Measurements from ENCODE around the gene C2orf74.
"Not testable (repeated sequence)": the region's sequence is repeated elsewhere in the genome, so short reads cannot be mapped to it uniquely, and the experiment has no call there.

C2orf74 gene

DNA sequence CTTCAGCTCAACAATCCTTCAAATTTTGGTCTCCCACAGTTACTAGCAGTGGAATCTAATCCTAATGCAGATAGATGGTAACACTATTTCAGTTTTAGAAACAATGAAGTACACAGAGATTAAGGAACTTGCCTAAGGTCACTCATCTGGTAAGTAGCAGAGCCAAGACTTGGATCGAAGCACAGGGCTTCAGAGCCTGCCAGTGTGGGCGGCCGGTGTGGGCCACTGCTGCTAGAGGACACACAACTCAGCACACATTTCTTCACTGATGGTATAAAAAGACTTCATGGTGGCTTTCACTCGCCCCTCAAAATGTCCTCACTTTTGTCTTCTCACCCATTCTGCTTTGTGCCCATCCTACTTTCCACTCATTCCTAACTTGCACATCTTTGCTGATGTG is 11.1 kb downstream of the C2orf74 start:
- no peak for DNase-seq (ENCODE audit: low spot score)

DNA sequence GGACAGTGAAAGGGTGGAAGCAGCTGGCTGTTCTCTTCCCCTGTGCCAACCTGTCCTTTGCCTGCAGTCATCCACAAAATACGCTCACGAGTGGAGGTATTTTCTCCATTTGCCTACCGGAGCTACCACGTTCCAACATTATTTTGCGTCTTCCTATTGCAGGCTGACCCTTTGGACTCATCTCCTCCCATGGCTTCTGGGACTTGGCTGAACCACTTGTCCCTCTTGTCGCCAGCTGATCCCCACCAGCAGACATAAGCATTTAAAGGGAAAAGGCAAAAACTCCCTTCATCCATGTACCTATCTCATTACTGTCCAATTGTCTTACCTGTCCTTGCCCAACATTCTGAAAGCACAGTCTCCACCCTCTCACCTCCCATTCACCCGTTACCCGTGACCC is 13.0 kb downstream of the C2orf74 start:
- no peak for DNase-seq (ENCODE audit: low spot score)

DNA sequence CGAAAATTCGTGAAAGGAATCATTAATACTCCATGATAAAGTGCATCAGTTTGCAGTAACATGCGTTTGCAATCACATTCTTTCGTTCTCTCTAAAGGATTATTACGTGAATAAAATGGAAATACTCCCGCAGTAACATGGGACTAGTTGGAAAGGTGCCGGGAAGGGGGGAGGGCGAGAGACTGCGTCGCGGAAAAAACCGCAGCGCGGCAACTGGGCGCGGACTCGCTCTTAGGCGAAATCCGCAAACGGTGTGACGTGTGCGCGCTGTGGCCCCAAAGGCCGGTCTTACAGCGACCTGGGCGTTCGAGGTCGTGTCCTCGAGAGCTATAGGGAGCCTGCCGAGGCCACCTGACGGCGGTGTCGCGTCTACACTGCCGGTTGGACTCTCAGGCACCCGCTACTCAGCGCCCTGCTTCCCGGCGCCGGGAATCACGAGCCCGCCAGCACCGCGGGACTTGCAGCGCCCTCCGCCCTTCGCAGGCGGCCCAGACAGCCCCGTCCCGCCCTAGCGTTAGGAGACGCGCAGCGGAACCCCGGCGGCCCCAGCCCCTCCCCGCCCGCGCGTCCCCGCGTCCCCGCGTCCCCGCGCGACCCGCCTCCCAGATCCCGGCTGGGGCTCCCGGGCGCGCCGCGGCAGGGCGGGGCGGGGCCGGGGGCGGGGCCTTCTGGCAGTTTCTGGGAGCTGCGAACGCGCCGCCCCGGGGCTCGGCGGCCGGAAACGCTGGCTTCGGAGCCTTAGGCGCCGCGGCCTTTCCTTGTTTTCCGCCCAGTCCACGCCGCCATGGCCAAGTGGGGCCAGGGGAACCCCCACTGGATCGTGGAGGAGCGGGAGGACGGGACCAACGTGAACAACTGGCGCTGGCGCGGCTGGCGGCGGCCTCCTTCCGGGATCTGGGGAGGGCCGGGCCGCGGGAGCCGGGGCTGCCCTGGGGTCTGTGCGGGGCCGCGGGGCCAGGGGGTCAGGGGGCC is 15.1 kb downstream of the C2orf74 start:
- peak; percentile 96 for DNase-seq (ENCODE audit: low spot score)

DNA sequence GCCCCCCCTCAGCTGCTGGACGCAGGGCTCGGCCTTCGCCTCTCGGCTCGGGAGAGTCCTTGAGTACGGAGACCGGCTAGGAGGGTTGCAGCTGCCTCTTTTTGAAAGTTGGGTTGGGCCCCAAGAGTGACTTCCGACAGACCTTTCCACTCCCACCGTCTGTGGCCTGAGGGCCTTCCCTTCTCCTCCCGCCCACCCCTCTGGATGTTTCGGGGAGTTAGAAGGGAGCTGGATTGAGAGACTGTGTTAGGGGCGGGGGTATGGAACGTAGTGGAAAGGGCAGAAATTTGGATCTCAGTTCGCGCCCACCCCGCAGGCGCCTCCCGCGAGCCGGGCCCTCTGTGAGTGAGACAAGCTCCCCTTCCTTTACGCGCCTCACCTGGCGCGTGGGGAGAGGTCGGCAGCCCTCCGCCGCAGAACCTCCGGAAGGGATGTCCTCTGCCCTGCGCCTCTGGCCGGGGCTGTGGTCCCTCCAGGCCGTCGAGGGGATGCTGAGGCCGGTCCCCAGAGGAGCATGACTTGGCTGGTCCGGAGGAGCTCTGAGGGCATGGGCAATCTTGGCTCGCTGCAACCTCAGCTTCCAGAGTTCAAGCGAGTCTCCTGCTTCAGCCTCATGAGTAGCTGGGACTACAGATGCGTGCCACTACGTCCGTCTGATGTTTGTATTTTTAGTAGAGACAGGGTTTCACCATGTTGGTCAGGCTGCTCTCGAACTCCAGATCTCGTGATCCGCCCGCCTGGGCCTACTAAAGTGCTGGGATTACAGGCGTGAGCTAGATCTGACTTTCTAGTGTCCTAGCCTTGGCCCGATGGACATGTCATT is 15.9 kb downstream of the C2orf74 start:
- peak; percentile 62 for DNase-seq (ENCODE audit: low spot score)

DNA sequence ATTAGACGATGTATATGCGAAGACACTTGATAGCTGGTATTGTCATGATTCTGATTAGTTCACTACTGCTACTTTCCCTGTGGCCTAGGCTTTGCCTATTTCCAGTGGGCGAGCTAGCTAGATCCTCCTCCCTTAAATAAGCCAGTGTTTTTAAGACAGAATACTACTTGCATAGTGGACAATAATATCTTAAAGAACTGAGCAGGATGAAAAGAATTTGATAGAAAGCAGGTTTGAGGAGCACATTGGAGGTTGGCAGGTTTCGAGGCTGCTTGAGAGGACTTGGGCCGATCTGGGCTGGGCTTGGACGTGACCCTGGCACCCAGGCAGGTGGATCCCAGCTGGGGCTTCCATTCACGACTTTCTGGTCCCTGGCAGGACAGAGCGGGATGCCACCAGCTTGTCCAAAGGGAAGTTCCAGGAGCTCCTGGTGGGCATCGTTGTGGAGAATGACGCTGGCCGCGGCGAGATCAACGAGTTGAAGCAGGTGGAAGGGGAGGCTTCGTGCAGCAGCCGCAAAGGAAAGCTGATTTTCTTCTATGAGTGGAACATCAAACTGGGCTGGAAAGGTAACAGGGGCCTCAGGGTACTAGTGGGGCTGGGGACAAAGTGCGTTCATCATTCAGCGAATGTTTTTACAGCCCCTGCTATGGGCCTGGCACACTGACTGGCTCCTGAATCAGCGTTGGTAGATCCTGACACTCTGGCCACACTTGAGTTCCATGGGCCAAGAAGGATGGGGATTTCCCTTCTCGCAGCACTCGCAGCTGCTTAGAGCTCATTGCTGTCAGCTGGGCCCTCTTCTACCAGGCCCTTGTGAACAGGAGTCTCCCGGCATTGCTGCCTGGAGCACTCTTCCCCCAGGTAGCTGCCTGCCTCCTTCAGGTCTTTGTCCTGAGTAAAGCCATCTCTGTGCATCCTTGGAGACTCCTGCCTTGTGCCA is 16.9 kb downstream of the C2orf74 start:
- no peak for DNase-seq (ENCODE audit: low spot score)

DNA sequence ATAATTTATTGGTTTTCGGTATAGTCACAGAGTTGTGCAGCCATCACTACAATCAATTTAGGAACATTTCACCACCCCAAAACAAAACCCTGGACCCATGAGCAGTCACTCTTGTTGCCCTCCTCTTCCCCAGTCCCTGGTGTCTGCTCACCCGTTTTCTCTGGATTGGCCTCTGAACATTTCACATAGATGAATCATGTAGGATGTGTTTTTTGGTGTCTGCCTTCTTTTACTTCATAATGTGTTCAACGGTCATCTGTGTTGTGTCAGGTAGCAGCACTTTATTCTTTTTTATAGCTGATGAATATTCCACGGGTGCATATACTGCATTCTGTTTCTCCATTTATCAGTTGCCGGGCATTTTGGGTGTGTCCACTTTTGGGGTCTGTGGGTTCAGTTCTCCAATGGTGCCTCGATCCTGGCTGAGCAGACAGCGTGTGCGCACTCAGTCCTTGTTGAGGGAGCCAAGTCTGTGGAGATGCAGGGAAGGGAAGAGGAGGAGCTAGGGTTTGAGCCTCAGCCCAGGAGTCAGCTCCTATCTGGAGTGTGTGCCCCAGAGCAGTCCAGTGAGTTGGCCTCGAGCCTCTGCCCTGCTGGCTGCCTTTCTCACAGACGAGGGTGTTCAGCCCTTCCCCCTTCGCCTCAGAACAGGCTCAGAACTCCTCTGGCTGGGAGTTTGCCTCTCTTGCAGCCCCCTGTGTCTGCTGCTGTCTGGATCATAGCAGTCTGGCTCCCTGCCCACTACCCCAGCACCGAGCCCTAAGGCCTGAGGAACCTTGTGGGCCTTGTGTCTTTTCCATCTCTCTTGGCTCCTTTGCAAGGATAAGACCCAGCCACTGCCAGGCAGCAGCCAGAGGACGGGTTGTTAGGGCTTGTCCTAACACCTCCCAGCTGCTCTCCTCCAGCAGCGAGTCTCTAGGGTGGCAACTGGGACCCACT is 18.0 kb downstream of the C2orf74 start:
- DNase-seq (ENCODE audit: low spot score), result no peak

DNA sequence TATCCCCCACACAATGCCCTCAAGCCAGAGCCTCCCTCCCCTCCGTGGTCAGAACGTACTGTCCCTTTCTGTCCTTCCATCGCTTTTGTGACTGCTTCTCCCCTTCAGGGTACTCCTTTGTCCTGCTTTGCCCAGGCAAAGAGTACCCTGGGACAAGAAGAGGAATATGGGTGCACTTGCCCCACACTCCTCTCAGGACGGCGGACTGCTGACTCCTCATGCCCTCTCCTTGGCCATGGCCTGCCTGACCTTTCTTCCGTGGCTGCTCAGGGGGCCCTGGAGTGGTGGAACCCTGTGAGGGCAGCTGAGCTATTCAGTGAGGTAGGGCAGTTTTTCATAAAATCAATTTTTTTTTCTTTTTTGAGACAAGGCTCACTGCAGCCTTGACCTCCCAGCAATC is 18.7 kb downstream of the C2orf74 start:
- no peak for DNase-seq (ENCODE audit: low spot score)

DNA sequence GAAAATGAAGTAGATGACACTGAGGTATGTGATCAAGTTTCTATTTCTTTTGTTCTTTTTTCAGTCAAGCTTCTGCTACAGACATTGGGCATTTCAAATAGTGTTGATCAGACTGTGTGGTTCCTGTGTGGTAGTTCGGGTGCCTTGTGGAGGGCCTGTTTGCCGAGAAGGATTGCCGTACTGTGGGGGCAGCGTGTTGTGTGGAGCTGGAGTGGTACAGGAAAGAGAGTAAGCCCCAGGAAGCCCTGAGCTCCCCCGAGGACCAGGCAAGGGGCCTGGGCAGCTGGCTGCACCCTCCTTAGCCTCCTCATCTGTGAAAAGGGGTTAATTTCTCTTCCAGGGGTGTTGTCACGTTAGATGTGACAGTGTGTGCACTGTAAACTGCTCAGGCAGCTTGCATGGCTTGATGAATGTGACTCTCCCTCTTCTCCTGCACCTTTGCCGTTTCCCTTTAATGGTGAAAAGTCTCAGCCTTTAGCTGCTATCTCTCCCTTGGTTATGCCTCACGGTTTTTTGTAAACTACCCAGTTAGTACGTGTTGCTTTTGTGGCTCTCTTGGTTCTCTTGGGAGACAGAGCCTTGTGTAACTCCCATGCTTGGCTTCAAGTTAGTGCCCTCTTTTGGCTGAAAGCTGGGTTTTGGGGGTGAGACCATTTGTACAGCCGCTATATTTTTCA is 19.5 kb downstream of the C2orf74 start:
- DNase-seq (ENCODE audit: low spot score), result no peak

DNA sequence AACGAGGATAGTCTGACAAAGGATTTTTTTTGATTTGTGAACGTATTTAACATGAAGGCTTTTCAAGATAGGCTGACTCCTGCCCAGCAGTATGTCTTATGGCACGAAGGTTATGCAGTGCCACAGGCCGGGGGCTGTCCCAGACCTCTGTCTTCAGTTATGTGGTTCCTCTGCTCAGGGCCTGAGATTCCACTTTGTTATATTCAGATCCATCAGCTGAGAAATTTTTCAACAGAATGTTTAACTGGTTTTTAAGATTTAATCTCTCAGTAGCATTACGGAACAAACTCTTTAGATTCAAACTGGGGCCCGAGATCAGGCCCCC is 20.0 kb downstream of the C2orf74 start:
- no peak for DNase-seq (ENCODE audit: low spot score)

DNA sequence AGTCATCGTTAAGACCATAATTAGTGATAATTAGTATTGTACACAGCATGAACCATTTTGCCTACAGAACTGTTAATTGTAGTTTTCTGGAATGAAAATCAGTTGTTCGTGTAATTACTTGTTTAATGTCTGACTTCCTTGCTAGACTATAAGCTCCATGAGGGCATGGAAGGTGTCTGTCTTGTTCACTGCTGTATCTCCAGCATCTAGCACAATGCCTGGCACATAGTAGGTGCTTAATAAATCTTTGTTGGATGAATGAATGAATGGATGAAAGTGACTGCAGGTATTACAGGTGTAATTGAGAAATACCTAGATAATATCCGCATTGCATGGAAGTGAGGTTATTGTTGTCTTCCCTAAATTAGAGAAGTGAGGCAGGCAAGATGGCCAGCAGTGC is 21.8 kb downstream of the C2orf74 start:
- DNase-seq (ENCODE audit: low spot score), result no peak

DNA sequence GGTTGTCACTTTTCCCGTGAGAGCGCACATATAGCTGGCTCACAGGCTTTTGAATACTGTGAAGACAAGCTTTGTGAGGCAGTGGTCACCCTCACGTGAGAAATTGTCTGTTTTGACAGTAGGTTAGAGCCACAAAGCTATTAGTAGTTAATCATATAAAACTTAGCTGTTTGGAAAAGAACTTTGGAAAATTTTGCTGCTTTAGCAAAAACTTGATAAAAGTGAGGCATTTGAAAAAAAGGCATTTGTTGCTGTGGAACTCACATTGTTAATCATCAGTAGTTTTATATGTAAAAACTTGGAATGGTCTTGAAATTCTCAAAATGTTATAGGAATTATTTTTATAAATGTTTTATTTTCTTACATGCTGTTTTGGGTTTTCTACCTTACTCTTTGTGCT is 22.3 kb downstream of the C2orf74 start:
- no peak for DNase-seq (ENCODE audit: low spot score)

DNA sequence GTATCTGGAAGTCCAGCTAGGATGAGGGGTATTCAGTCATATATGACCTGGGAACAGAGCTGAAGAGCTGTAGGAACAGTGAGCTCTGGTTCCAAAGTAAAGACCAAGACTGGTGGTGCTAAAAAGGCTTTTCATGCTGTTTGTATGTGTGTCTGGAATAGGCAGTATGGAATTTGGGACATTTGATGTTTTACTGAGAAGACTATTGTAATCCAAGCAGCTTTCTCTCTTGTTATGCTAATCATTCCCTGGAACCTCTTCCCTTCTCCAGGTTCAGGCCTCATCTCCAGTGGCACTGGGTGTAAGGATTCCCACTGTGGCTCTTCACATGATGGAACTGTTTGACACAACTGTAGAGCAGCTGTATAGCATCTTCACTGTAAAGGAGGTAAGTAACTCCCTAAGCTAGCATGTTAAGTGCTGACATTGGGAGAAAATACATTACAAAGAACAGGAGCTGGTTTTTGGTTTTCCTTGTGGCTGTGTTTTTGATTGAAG is 23.3 kb downstream of the C2orf74 start:
- no peak for DNase-seq (ENCODE audit: low spot score)

DNA sequence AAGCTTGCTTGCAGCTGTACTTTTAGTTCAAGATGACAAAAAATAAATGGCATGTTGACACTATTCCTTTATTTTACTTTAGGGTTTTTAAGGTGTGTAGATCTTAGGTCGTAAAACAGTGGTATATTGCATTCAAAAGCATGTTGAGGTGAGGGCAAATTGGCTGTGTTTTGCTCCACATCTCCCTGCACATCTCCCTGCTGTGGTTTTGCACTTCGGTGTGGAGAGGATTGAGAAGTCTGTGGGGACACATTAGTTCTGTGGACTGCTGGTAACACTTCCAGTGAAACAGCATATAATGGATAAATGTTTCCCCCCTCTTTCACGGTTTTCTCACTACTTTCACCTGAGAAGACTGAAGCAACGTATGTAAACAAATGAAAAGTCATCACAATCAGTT is 25.1 kb downstream of the C2orf74 start:
- DNase-seq (ENCODE audit: low spot score), result no peak

DNA sequence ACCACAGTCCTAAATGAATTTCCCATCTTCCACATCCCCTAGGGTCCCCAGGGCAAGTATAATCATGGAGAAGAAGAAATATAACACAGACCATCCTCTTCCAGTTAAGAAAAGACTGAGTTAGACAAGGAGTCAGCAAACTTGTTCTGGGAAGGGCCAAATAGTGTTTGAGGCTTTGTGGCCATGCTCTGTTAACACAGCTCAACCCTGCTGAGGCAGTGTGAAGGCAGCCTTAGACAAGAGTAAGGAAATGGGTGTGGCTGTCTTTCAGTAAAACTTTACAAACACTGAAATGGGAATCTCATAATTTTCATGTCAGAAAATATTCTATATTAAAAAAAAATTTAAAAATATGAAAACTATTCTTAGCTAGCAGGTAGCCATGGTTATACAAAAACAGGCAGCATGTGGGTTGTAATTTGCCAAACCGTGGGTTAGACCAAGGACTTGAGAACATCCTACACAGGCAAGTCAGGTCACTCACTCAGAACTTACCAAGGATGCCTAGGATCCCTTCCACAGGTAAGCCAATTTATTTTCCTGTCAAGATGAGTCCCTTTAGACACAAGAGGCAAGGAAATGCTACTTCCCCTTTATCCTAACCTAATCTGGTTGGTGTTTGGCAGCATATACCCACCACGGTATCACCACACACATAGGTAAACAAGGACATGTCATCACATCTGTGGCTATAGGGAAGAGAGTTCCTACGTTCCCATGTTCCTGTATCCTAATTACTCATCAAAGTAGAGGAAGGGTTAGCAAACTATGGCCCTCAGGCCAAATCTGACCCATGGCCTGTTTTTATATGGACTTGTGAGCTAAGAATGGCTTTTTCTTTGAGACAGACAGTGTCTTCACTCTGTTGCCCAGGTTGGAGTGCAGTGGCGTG is 31.9 kb downstream of the C2orf74 start:
- no peak for DNase-seq (ENCODE audit: low spot score)

DNA sequence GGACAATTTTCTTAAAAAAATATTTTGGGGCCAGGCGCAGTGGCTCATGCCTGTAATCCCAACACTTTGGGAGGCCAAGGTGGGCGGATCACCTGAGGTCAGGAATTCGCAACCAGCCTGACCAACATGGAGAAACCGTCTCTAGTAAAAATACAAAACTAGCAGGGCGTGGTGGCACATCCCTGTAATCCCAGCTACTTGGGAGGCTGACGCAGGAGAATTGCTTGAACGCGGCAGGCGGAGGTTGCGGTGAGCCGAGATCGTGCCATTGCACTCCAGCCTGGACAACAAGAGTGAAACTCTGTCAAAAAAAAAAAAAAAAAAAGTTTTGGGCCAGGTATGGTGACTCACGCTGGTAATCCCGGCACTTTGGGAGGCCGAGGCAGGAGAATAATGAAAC is 32.7 kb downstream of the C2orf74 start:
- DNase-seq (ENCODE audit: low spot score), result not testable (repeated sequence)

DNA sequence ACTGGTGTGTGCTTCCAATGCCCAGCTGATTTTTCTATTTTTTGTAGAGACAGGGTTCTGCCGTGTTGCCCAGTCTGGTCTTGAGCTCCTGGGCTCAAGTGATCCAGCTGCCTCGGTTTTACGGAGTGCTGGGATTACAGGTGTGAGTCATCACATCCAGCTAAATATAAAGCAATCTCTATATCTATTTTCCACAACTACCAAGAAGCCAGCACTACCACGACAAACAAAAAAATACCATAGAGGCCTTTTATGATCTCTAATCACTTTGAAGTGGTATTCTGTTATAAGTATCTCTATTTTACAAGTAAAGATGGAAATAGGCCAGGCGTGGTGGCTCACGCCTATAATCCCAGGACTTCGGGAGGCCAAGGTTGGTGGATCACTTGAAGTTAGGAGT is 34.7 kb downstream of the C2orf74 start:
- no peak for DNase-seq (ENCODE audit: low spot score)

DNA sequence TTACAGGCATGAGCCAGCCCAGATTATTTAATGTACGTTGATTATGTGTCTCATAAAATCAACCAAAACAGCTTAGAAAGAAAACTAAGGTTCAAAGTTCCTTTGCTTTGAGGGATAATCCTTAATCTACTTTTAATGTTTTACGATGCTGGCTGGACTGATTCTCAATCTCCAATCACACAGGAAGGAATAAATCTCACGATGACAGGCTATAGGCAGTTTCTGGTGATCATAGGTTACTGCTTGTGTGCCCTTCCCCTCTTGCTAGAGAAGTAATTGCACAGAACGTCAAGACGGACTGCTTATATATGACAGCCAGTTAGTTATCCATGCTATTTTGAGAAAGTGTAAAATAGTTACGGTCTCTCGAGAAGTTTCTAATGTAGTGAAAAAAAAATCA is 43.1 kb downstream of the C2orf74 start:
- DNase-seq (ENCODE audit: low spot score), result no peak

DNA sequence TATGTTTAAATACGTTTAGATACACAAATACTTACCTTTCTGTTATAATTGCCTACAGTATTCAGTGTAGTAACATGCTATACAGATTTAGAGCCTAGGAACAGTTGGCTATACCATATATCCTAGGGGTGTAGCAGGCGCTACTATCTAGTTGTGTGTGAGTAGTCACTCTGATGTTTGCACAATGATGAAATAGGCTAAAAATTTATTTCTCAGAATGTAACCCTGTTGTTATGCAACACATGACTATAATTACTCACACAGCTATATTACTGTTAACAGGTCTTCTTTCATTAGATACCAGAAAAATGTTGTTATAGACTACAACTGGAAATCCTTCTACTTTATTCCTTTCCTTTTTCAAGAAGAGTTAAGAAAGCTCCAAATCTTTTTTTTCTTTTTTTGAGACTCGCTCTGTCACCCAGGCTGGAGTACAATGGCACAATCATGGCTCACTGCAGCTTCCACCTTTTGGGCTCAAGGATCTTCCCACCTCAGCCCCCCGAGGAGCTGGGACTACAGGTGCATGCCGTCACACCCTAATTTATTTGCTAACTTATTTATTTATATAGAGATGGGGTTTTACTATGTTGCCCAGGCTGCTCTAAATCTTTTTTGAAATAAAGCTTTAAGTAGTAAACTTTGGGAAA is 48.5 kb downstream of the C2orf74 start:
- no peak for DNase-seq (ENCODE audit: low spot score)

DNA sequence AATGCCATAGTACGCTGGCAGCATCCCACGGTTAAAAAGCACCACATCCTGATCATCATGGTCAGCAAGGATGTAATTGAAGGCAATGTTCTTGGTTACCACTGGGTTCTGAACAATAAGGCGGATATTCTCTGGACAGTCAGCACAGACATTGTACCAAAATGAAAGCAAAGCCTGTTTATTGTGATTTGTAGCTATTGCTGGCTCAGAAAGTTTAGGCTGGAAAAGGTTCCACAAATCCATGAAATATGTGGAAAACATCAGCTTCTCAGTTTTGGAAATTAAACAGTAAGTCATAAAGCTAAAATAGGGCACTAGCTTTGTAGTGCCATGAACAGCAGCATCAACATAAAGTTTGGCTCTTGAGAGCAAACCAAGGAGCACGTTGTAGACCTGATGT is 52.2 kb downstream of the C2orf74 start:
- no peak for DNase-seq (ENCODE audit: low spot score)
